Measurements from ENCODE around the gene OR2Z1.

DNA sequence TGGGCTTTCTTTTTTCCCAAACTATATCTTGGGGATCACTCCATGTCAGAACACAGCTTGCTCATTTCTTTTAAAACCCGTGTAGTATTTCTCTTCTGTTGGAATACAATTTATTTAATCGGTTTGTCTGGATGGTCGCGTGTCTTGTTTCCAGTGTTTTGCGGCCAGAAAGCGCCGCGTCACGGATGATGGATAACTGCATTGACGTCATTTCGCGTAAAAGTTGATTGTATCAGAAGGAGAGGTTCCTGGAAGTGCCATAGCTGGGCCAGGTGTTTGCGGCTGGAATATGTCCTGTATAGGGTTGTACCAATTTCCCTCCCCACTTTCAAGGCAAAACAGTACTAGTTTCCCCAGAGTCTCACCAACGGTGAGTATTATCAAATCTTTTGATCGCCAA, 32.5 kb upstream of the OR2Z1 start:
- TF ChIP-seq, protein P1, sequence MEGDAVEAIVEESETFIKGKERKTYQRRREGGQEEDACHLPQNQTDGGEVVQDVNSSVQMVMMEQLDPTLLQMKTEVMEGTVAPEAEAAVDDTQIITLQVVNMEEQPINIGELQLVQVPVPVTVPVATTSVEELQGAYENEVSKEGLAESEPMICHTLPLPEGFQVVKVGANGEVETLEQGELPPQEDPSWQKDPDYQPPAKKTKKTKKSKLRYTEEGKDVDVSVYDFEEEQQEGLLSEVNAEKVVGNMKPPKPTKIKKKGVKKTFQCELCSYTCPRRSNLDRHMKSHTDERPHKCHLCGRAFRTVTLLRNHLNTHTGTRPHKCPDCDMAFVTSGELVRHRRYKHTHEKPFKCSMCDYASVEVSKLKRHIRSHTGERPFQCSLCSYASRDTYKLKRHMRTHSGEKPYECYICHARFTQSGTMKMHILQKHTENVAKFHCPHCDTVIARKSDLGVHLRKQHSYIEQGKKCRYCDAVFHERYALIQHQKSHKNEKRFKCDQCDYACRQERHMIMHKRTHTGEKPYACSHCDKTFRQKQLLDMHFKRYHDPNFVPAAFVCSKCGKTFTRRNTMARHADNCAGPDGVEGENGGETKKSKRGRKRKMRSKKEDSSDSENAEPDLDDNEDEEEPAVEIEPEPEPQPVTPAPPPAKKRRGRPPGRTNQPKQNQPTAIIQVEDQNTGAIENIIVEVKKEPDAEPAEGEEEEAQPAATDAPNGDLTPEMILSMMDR (IDR thresholded peaks at IDR 0.05; ENCODE audit: insufficient read depth, low read length, poor library complexity, severe bottlenecking), result no peak
- no peak for TF ChIP-seq EZH2phosphoT487 (conservative IDR thresholded peaks at IDR 0.05; ENCODE audit: low read length)

Measured in SU-DHL-6 (cell line).